ENCODE results near the gene ARID1B.

The ARID1B gene

GRCh38 chr6:157246048-157246630 is 469.0 kb downstream of the ARID1B start:
- no peak for DNase-seq (ENCODE audit: low spot score)

- DNase-seq (ENCODE audit: low spot score), result no peak
Measured at GRCh38 chr6:157246771-157247484, 469.8 kb downstream of the ARID1B start.

- DNase-seq (ENCODE audit: low spot score), result no peak
Measured at GRCh38 chr6:157248264-157248663, 471.1 kb downstream of the ARID1B start.

GRCh38 chr6:157249826-157250225 is 472.6 kb downstream of the ARID1B start:
- no peak for DNase-seq (ENCODE audit: low spot score)

GRCh38 chr6:157251586-157252247 is 474.5 kb downstream of the ARID1B start:
- DNase-seq (ENCODE audit: low spot score), result no peak

GRCh38 chr6:157253017-157253416 is 475.8 kb downstream of the ARID1B start:
- no peak for DNase-seq (ENCODE audit: low spot score)

- DNase-seq (ENCODE audit: low spot score), result no peak
Measured at GRCh38 chr6:157253699-157254098, 476.5 kb downstream of the ARID1B start.

GRCh38 chr6:157254538-157254937 is 477.4 kb downstream of the ARID1B start:
- no peak for DNase-seq (ENCODE audit: low spot score)

GRCh38 chr6:157255079-157255478 is 477.9 kb downstream of the ARID1B start:
- DNase-seq (ENCODE audit: low spot score), result no peak

GRCh38 chr6:157258878-157259277 is 481.7 kb downstream of the ARID1B start:
- DNase-seq (ENCODE audit: low spot score), result peak; percentile 46

- DNase-seq (ENCODE audit: low spot score), result no peak
Measured at GRCh38 chr6:157259443-157259842, 482.3 kb downstream of the ARID1B start.
